ENCODE measurements around the gene APBA2.

The APBA2 gene

DNA sequence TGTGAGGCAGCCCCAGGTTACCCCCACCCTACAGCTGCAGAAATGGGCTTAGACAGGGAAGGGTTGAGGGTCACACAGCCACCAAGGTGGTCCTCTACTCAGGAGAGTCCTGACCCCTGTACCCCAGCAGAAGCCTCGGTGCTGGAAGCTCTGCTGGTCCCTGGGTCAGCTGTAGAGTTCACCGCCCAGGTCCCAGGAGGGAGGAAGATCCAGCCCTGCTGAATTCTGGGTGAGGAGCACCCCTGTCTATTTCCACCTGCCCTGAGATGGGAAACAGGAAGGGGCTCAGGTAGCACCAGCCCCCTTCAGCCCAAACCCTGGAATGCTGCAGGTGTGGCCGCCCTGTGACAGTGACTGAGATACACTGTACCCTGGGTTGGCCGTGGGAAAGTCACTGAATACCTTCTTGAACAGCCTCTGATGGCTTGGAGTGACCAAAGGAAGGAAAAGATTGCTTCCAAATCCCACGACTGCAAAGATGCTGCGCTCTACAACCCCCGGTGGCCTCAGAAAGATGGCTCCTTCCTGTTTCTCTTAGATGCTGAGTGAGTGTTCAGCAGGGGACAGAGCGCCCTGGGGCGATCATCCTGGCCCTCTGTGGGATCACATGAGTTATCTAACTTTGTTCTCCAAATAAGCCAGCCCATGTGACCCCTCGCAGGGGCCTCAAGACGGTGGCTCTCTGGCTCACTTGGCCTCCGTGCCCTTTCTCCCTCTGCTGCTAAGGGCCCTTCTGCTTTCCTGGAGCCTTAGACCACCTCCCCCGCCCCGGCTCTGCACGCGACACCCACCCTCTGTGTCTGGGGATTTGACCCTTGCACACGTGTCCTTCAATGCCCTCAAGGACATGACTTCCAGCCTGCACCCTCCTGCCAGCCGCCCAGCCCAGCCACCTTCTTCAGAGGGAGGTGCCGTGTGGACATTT, 242.0 kb downstream of the APBA2 start:
- DNase-seq = no peak

DNA sequence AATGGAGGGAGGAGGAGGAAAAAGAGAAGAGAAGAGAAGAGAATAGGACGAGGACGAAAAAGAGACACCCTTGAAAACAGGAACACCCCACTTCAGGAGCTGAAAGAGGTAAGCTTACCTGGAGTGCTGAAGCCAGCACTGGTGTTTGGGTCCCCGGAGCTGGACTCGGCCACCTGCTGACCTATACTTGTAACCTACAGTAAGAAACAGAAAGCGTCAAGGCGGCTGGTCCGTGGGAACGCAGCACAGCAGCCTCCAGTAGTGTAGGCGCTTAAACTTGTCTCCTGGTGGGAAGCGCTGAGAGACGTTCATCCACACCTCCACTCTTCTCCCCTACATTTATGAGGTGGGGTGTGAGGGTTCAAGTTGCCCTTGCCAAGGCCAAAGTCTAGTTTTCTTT, 242.9 kb downstream of the APBA2 start:
- no peak for DNase-seq

DNA sequence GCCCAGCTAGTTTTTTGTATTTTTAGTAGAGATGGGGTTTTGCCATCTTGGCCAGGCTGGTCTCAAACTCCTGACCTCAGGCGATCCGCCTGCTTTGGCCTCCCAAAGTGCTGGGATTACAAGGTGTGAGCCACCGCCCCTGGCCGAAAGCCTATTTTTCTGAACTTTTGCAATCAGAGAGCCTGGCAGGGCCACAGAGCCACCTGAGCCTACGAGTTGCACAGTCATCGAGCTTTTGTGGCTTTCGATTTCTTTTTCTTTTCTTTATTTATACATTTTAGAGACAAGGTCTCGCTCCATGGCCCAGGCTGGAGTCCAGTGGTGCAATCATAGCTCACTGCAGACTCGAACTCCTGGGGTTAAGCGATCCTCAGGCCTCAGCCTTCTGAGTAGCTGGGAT, 243.4 kb downstream of the APBA2 start:
- no peak for DNase-seq

DNA sequence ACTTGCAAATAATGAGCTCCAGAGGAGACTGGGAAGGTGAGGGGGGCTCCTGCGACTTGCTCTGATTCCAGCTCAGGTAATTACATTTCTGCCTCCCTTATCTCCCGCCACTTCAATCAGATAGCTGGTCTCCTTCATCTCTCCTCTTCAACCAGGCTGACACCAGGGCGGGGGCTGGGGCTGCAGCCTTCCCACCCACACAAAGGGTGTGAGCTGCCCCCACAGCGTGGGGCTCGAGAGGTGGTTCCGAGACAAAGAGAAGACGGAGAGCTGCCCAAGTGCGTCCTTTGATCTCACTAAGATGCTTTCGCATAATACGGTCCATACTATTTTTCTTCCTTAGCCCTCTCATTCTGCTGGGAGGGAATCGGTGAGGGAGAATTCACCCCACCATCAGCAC, 244.2 kb downstream of the APBA2 start:
- DNase-seq = no peak

DNA sequence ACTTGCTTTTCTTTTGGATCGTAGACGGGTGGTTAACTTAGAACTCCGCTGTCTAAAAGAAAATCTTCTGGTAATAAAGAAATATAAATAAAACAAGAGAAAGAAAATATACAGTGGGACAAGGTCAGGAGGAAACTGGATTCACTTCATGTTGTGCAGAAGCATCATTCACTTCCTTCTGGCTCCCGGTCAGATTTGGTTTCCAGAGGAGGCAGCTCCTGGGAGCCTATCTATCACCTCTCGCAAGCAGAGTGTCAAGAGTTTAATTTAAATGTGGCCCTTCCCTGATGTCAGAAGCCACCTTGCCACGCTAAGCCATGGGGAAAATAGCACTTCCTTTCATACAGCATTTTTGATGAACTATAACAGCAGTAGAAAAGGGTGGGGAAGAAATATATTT, 244.7 kb downstream of the APBA2 start:
- no peak for DNase-seq

DNA sequence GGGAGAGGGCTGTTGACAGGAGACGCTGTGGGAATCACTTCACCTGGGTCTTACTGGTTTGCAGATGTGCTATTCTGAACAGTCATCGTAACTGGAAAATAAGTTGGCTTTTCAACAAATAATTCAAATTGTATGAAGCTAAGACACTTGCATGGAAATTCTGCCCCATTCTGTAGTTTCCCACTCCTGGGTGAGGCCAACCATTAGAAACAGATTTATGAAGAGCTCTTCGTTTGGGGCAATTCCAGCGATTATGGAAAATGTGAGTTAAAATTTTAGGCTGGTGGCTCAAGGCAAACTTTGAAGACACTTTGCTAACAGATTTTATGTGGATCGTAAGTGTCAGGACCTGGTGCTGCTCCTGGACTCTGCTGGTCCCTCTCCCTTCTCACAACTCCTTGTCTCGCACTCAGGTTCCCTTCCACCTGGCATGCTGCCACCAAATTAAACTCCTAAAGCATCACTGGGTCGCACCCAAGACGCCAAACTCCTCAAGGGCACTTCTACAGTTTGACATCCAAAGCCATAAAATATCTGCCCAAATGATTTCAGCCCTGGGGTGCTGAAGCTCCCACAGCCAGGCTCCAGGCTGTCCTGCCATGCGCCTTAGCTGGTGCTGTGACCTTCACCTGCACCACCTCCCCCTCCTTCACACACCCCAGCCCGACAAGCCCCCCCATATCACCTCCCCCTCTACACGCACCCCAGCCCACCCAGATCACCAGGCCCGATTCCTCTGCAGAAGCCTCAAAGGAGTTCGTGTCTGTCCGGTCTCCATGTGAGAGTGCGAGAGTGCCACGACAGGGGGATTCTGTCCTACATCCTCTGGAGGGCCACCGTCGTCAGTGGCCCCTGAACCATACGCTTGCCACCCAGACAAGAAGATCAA, 245.4 kb downstream of the APBA2 start:
- no peak for DNase-seq

DNA sequence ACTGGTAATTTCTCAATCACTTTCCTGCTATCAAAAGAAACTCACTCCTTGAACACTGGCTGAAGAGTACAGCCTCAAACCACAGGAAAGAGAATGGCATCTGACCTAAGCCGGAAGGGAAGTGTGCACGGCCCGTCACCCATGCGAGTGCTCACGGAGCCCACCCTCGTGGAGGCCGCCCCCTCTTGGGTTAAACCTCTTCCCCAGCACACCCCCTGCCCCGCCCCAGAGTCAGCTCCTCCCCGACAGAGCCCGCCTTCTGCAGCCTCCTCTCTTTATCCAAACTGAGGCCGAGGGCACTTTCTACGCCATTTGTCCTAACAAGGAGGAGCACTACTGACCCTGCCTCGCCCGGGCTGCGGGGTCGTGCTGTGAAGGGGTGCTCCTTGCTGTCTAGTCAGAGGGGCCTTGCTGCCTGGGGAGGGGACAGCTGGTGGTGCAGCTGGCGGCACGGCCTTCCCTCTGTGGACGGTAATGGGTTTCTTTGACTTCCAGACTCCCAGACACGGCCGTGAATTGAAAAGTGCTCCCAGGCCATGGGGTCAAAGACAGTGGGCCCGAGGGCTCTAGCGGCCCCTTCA, 246.2 kb downstream of the APBA2 start:
- DNase-seq = no peak

DNA sequence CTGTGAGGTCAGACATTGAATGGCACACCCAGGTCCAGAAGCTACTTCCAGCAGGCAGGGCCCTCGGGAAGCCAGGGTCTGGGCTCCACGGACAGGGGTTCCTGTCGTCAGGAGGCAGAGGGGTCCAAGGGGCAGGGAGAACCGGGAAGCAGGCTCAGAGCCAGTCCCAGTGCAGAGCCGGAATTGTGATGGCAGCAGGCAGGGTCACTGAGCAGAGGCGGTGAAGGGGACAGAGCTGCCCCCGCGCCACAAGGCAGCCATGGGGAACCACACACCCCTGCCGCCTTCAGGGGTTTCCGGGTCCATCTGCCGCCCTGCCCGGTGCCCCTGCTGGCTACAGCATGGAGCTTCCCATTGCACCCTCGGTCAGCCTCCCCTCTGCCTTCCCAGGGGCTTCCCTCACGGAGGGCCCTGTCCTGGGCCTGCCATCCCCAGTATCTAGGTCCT, 247.0 kb downstream of the APBA2 start:
- DNase-seq = no peak

DNA sequence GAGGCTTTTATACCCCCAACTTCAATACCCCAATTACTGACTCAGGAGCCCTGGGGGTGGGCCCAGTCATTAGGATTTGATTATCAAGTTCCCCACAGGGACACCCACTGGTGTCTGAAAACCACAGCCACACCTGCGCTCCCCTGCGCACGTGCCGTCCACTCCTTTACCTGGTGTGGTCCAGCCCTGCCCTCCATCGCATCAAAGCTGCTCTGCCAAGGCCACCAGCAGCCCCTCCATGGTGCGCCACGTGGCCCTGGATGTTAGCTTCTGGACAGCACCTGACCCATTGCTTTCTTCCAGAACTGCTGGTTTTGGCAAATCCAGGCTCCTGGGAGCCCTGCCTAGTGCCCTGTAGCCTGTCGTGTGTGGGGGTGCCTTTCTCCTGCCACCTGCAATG, 247.5 kb downstream of the APBA2 start:
- no peak for DNase-seq

DNA sequence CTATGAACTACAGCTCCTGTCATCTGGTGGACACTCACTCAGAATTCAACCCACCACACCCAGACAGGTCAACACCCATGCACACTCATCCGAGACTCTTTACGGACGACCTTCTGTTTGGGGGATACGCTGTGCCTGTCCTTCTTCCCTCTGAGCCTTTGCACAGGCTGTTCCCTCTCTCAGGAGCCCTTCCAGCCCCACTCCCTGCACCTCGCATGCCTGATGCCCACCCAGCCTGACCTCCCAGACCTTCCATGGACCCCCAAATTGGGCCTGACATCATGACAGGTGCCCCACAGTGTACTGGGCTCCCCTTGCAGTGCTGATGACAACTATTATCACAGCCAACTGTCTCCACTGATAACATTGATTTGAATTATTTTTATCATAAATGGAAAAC, 248.0 kb downstream of the APBA2 start:
- no peak for DNase-seq

DNA sequence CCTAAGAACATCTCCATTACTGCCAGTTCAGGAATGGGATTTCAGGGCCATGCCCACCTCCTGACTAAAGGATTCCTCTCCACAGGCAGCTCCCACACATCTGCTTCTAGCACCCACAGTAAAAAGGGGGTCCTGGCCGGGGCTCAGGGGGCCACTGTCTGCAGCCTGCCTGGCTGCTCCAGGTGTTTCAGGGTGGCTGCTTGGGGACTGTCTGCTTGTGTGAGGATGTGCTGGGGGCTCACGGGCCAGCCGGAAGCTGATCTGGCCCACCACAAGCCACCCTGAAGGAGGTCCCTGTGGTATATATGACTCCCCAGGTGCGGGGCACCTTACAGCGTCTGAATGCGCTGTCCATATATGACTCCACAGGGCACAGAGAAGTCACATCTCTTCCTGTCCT, 248.5 kb downstream of the APBA2 start:
- no peak for DNase-seq

DNA sequence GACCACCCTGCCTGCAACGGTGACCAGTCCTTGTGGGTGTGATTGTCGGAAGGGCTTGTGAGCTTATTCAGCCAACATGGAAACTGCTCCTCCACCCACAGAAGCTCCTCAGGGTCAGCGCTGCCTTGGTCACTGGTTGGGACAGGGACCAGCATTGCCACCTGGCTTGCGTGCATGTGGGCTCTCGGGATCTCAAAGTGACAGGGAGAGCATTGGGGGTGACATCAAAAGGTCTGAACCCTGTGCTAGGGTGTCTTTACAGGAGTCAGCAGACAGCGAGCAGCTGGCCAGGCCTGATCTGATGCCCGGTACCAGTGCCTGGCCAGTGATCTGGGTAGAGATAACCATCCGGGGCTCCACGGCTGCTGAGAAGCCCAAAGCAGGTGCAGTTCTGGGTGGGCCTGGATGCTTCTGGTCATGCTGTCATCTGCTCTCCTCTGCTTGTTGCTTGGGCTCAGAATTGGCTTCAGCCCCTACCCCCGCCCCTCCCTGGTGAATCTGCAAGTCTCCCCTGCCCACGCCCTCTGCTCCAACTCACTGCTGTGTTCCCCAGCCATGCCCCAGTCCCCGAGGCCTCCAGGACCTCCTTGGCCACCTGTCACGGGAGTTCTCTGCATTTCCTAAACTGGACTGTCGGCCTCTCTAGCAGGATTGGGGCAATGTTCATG, 249.0 kb downstream of the APBA2 start:
- no peak for DNase-seq

DNA sequence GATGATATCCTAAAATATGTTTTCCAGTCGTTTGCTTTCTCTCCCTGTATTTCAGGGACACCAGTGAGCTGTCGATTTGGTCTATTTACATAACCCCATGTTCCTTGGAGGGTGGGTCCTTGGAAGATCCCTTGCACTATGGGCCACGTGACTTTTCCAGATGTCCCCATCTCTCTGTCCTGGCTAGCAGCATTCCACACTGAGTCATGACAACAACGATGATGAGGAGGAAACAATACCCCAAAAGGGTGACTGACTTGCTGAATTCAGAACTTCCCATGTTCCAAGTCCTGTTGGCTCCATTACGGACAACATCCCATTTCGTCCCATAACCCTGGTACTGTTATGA, 249.5 kb downstream of the APBA2 start:
- no peak for DNase-seq

DNA sequence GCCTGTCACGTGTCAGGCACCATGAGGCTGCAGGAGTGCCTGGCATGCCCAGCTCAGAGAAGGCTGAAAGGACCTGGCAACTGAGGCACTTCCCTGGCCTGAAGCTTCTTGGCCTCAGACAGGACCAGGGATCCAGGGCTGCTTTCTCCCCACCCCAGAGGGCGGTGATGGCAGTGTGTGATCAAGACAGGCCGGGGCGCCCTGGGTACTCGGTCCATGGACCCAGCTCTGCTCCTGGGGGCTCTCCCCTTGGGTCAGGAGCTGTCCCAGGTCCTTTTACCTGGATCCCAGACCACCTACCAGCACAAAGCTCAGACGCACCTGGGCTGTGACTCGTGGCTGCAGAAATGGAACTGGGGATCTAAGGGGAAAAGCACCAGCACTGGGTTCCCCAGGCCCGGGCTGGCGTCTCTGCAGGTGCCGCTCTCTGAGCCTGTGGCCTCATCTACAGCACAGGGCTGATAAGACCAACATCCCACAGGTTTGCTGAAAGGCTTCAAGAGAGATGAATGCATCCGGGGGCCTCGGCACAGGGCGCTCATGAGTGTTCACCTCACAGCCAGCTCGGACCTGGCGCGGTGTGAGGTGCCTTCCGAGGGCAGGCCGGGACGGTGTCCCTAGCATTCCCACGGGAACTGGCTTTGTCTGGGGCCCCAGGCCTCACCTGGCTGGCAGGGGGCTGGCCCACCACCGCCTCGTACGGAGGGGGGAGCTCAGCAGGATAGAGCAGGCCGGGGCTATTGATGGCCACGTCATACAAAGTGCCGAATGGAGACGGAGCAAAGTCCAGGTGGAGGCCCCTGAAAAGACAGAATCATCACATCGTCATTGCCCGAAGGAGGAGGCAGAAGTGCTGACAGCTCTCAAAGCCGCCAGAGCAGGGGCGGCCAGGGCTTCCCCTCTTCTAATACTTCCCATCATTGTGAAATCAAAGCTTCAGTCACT, 250.2 kb downstream of the APBA2 start:
- no peak for DNase-seq

DNA sequence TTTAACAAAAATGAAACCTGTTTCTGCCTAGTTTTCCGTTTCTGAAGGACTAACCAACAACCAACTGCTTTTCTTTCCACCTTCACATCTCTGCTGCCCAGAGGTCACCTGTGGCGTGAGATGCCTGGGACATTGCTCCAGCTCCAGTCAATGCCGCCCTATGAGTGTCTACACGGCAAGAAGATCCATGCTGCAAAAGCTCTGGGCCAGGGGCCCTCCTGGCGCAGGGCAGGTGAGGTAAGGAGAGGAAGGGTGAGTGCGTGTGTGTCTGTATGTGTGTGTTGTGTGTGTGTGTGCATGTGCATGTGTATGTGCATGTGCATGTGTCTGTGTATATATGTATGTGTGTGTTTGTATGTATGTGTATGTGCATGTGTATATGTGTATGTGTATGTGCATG, 252.5 kb downstream of the APBA2 start:
- no peak for DNase-seq

DNA sequence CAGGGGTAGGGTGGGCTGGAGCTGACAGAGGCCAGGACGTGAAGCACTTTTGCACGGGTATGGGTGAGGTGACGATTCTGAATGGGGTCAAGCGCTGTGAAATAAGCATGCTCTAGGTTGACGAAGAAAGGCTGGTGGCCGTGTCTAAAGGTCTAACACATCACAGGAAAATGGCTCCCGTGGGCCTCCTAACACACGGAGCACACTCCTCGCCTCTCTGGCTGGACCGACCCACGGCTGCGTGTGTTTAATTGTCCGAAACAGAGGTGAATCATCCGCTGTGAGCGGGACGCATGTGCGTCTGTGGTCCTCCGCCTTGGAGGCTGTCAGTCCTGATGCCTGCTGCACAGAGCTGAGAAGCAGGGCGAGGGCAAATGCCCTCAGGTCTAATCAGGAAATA, 253.3 kb downstream of the APBA2 start:
- DNase-seq = no peak

DNA sequence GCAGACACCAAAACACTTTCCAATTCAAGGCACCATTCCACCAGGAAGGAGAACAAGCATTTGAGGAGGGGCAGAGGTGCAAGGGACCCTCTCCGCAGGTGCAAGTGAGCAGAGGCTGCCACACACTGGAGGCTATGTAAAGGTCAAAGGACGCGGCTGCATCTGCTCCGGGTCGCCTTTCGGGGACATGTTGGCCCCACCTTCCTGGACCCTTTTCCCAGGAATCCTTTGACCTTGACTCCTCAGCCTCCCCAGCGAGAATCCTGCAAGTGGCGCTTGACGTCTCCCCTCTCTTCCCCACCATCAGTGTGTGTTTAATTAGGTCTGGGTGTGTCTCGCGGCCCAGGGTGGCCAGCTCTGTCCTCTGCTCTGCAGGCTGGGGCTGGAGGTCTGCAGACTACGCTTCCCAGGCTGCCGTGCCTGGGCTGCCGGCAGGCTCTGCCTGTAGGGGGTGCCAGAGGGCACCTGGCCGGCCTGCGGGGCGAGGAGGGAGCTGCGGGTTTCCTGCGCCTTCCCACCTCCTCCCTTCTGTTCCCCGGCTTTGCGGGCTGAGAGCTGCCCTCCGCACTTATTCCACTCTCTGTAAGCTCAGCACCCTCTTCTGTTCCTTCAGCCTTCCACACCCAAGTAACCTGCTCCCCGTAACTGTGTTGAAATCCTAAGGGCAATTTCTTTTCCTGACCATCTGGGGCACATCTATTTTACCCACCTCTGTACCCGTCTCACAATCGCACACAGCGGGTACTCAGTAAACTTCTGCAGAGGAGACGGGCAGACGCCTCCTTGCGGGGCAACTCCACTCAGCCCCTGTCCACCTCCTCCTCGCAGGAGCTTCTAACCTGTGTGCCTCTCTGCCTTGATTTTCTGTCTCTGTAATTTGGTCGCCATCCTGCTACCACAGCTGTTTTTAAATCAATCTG, 254.0 kb downstream of the APBA2 start:
- peak; percentile 12 for DNase-seq

DNA sequence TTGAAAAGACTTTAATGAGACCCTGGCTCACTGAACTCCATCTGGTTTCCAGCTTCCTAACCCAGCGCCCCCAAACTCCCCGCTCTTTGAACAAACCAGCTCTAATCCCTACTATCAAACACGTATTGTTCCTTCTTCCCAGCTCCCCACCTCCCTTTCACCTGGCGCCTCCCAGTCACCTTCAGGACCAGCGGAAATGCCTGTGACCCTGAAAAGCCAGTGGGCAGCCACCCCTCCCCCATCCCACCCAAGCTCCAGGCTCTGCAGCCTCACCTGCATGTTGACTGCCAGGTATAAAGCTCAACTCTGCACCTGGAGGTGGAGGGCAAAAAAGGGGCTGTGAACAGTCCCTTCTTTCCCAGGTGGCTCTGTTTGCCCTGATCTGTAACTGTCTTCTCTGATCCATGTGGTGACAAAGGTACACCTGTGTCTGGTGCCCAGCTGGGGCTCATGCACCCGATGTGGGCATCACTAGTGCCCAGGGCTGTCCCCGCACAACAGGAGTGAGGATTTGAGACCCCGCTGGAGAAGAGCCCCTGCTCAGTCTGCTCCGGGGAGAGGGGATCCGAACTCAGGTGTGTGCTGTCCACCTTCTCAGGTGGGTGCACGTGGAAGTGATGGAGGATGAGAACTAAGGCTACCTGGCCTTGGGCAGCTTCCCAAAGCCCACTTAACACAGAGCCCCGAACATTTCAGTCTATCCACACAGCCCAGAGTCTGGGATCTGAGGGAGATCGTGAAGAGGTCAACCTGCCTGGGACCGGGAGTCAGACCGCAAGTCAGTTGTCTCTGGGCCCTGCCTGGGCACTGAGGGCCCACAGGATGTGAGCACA, 254.9 kb downstream of the APBA2 start:
- DNase-seq = no peak

DNA sequence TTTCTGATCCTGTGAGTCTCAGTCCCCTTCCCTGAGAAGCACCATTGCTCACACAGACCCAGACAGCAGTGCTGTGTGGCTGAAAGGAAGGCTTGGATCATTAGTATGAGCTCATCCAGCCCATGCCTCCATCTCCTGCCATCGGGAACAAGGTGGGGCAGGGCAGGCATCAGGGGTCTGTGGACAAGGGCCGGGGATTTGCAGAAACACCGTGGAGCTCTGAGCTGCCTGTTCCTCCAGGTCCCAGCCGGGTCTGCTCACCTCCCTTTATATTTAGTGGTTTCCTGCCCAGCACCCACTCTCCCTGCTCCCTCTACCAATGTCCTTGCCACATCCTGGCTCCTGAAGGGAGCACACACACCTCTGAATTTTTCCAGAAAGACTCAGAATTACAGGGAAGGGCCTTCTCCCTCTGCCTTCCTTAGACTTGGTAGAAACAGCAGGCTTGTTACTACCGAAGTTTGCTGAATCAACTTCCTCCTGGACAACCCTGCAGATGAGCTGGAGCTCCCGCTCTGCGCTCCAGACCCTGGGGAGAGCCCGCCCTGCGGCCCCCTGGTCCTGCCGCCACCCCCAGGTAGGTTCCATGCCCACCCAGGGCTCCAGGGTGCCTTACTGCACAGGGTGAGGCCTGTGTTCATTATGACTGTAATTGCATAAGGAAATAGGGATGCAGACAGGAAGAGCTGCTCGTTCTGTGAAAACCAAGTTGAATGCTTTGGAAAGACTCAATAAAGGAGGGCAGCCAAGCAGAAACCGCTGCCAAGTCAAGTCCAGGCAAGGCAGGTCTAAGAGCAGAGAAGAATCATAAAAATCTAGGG, 255.7 kb downstream of the APBA2 start:
- DNase-seq = no peak
